Uterus (tissue), 4 donors: Measurements from ENCODE around the gene UBA5. TPM values are rescaled to one million over a fixed set of nuclear protein-coding genes. Genes with fewer than 3 reads are reported as not detected.
"Not testable (repeated sequence)": the region's sequence is repeated elsewhere in the genome, so short reads cannot be mapped to it uniquely, and the experiment has no call there.

Experiments
- DNase-seq, 2 donors: peaks; one replicate each; pipeline ENCODE4 v3.0.0-alpha.2; 2019 to 2020
- H3K27ac ChIP-seq, 2 donors: fragments of 200-600 bp; sonication (generic); 1 replicate in 1 of 2; 2 replicates in 1 of 2; pipeline ENCODE4 v1.5.1; 2016 to 2018
- H3K27me3 ChIP-seq, 2 donors: fragments of 200-600 bp; sonication (generic); one replicate each; pipeline ENCODE4 v1.5.1; 2018 to 2019; ENCODE audit warnings: control low read depth in 1 of 2
- H3K36me3 ChIP-seq, 2 donors: fragments of 200-600 bp; sonication (generic); one replicate each; pipeline ENCODE4 v1.5.1; 2019; ENCODE audit warnings: control low read depth in 1 of 2
- H3K4me1 ChIP-seq, 2 donors: fragments of 200-600 bp; sonication (generic); one replicate each; pipeline ENCODE4 v1.5.1; 2018 to 2019; ENCODE audit warnings: control low read depth in 1 of 2
- H3K4me3 ChIP-seq, 2 donors: fragments of 200-600 bp; sonication (generic); 1 replicate in 1 of 2; 2 replicates in 1 of 2; pipeline ENCODE4 v1.5.1; 2018 to 2019; ENCODE audit warnings: mild to moderate bottlenecking in 1 of 2
- H3K9me3 ChIP-seq, 2 donors: fragments of 200-600 bp; sonication (generic); one replicate each; pipeline ENCODE4 v1.5.1; 2019; ENCODE audit warnings: control low read depth in 1 of 2
- CTCF ChIP-seq, 4 experiments: fragments of 200-600 bp in 2 of 4; fragments of 450-650 bp in 2 of 4; sonication (generic) in 2 of 4; IDR thresholded peaks; one replicate each; pipeline ENCODE4 v1.5.1; 2016 to 2019; ENCODE audit warnings: antibody characterized with exemption in 4 of 4, mild to moderate bottlenecking in 2 of 4, moderate library complexity in 1 of 4
- POLR2A ChIP-seq, 2 donors: fragments of 450-650 bp; IDR thresholded peaks; one replicate each; pipeline ENCODE4 v1.6.1; 2016; ENCODE audit warnings: antibody characterized with exemption in 2 of 2, mild to moderate bottlenecking in 1 of 2, moderate library complexity in 1 of 2
- intact Hi-C: fragments of 100-400 bp; cut with DNase I; formaldehyde crosslinking; loops from one replicate; pipeline ENCODE4 v1.15.1; 2023; ENCODE audit warnings: low total_unique reads
- total RNA-seq, 4 donors: library from RNA; depleted of rRNA in 3 of 4; stranded (reverse); fragments of >200 nt in 3 of 4; gene quantifications; one replicate each; pipeline versions ENCODE4 v1.1.0 to v1.2.4, GENCODE V29; 2014 to 2023
- donor health status: DM: yes; HTN: yes; CAD: no.

UBA5 gene
- total RNA-seq, 4 donors from 2014 or later: 12.6 to 67.2 (median 39.6) TPM

GRCh38 chr3:132638706-132639105 lies 21.4 kb upstream of the UBA5 start:
- no peaks in the 10 kb centered on the region for H3K27me3 ChIP-seq
- H3K36me3 ChIP-seq: no peaks in the 10 kb centered on the region
- no peak overlapping the region for H3K27ac ChIP-seq
- no peak overlapping the region for H3K4me3 ChIP-seq
- no peak for TF ChIP-seq CTCF (IDR thresholded peaks at IDR 0.05)
- no peak for TF ChIP-seq POLR2A (IDR thresholded peaks at IDR 0.05)
- no peak for DNase-seq
- no peaks in the 10 kb centered on the region for H3K9me3 ChIP-seq
- intact Hi-C loops: no loop called here
- H3K4me1 ChIP-seq: no peaks in the 10 kb centered on the region

- intact Hi-C loops: loop anchor here (5.0 kb wide), 1 partner anchor 104 kb away; no protein-coding TSS in a partner anchor
- not testable (repeated sequence) for DNase-seq, H3K36me3 ChIP-seq, H3K4me3 ChIP-seq, H3K9me3 ChIP-seq, H3K27ac ChIP-seq, H3K4me1 ChIP-seq, H3K27me3 ChIP-seq
Observed at GRCh38 chr3:132641427-132641826, 18.7 kb upstream of the UBA5 start.

- Histone ChIP-seq H3K4me3 (no peak overlapping the region), H3K4me1 (no peaks in the 10 kb centered on the region), H3K27me3 (no peaks in the 10 kb centered on the region), H3K9me3 (no peaks in the 10 kb centered on the region), H3K27ac (no peak overlapping the region), H3K36me3 (no peaks in the 10 kb centered on the region)
- TF ChIP-seq POLR2A (IDR thresholded peaks at IDR 0.05) (no peak), CTCF (IDR thresholded peaks at IDR 0.05) (peak; percentile 78 to 82 (median 80))
- intact Hi-C loops: loop anchor here (5.0 kb wide), 1 partner anchor 105 kb away; no protein-coding TSS in a partner anchor
- DNase-seq: no peak
Observed at GRCh38 chr3:132641837-132642538, 18.1 kb upstream of the UBA5 start.

- Histone ChIP-seq H3K27ac (no peak overlapping the region), H3K4me3 (no peak overlapping the region), H3K36me3 (no peaks in the 10 kb centered on the region), H3K27me3 (no peaks in the 10 kb centered on the region), H3K9me3 (no peaks in the 10 kb centered on the region), H3K4me1 (no peaks in the 10 kb centered on the region)
- TF ChIP-seq CTCF (IDR thresholded peaks at IDR 0.05): peak in 1 of 4 experiments; percentile 1
- no peak for TF ChIP-seq POLR2A (IDR thresholded peaks at IDR 0.05)
- DNase-seq: no peak
- intact Hi-C loops: loop anchor here (5.0 kb wide), 1 partner anchor 105 kb away; no protein-coding TSS in a partner anchor
Observed at GRCh38 chr3:132642539-132642847, 17.6 kb upstream of the UBA5 start.

GRCh38 chr3:132643366-132643765 lies 16.8 kb upstream of the UBA5 start:
- TF ChIP-seq CTCF (IDR thresholded peaks at IDR 0.05) (no peak), POLR2A (IDR thresholded peaks at IDR 0.05) (no peak)
- H3K9me3 ChIP-seq: no peaks in the 10 kb centered on the region
- DNase-seq: no peak
- no peak overlapping the region for H3K4me3 ChIP-seq
- H3K4me1 ChIP-seq: no peaks in the 10 kb centered on the region
- H3K36me3 ChIP-seq: no peaks in the 10 kb centered on the region
- no peak overlapping the region for H3K27ac ChIP-seq
- intact Hi-C loops: loop anchor here (5.0 kb wide), 1 partner anchor 106 kb away; no protein-coding TSS in a partner anchor
- H3K27me3 ChIP-seq: no peaks in the 10 kb centered on the region
